ENCODE results near the gene TEKT2. TPM values are rescaled to one million over a fixed set of nuclear protein-coding genes. Genes with fewer than 3 reads are reported as not detected.

The TEKT2 gene, protein sequence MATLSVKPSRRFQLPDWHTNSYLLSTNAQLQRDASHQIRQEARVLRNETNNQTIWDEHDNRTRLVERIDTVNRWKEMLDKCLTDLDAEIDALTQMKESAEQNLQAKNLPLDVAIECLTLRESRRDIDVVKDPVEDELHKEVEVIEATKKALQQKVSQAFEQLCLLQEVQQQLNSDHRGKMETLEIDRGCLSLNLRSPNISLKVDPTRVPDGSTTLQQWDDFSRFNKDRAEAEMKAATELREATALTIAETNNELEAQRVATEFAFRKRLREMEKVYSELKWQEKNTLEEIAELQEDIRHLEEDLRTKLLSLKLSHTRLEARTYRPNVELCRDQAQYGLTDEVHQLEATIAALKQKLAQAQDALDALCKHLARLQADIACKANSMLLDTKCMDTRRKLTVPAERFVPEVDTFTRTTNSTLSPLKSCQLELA
- not detected in 2 replicates for total RNA-seq

DNA sequence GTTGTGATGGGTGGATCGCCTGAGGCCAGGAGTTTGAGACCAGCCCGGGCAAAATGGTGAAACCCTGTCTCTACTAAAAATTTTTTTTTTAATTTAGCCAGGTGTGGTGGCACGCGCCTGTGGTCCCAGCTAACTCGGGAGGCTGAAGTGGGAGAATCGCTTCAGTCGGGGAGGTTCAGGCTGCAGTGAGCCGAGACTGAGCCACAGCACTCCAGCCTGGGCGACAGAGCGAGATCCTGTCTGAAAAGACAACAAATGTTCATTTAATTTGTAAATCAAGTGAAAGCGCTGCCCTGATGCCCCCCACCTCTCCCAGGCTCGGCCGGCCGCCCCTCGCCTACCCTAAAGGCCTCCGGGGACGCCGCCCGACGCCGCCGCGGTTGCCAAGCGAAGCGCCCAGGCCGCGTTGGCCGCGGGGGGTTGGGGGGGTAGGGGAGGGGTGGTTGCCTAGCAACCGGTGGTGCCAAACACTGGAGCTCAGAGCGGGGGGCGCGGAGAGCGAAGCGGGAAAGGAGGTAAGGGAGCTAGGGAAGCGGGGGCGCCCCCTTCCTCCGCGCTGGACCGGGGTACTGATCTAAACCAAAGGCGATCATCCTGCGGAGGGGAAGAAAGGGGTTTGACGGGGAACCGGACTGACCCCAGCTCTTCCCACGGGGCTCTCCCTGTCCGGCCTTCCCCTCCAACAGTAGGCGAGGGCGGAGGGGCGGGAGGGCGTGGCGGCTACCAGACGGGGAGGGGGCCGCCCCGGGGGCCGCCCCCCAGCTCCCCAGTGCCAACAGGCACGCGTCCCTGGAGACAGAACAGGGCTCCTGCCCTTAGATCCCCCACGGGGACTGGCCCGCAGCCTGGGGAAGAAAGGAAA lies at the start of gene TEKT2:
TSS of gene TEKT2 (plus strand) at position 460 of the 862 bp plus-strand sequence. CDS start 828 bp downstream, outside the sequence.
- H3K4me3 Mint-ChIP-seq: peak within 1 kb of the TSS; percentile 44
- no peaks in the 10 kb centered on the region for H3K36me3 Mint-ChIP-seq (ENCODE audit: low read depth)
- no peak for ATAC-seq (ENCODE audit: low read depth)
- POLR2A ChIA-PET: interaction anchor here (0.6 kb wide), 1 partner anchor 513 kb away, joined by 3 read pairs; no protein-coding TSS in a partner anchor
- no peak within 1 kb of the TSS for H3K27ac Mint-ChIP-seq
- CTCF ChIA-PET: no interaction called here
- H3K9me3 Mint-ChIP-seq: no peaks in the 10 kb centered on the region
- peaks cover 33% of the 10 kb centered on the region for H3K27me3 Mint-ChIP-seq
- H3K4me1 Mint-ChIP-seq: peaks cover 2% of the 10 kb centered on the region
- intact Hi-C loops (cut with micrococcal nuclease): loop anchor here (10.0 kb wide), 1 partner anchor 229 kb away; no protein-coding TSS in a partner anchor
- no peak for DNase-seq
- TF ChIP-seq, protein P1, sequence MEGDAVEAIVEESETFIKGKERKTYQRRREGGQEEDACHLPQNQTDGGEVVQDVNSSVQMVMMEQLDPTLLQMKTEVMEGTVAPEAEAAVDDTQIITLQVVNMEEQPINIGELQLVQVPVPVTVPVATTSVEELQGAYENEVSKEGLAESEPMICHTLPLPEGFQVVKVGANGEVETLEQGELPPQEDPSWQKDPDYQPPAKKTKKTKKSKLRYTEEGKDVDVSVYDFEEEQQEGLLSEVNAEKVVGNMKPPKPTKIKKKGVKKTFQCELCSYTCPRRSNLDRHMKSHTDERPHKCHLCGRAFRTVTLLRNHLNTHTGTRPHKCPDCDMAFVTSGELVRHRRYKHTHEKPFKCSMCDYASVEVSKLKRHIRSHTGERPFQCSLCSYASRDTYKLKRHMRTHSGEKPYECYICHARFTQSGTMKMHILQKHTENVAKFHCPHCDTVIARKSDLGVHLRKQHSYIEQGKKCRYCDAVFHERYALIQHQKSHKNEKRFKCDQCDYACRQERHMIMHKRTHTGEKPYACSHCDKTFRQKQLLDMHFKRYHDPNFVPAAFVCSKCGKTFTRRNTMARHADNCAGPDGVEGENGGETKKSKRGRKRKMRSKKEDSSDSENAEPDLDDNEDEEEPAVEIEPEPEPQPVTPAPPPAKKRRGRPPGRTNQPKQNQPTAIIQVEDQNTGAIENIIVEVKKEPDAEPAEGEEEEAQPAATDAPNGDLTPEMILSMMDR (IDR thresholded peaks at IDR 0.05): no peak

DNA sequence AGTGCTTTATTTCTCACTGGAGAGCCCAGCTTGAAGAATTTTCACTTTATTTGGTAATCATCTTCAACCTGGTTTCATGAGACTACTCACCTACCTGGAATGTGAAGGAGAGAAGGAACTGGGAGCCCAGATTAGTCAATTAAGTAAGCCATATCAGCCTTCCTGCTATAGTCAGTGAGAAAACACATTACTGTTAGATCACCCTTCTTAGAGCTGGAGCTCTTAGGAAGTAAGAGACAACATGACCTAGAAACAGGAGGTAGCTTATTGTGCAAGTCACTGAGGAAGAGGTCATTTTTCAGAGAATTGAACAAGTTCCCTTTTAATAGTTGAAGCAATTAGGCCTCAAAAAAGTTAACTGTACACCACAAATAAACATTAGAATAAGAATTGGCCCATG lies 49.2 kb upstream of the TEKT2 start:
- H3K4me3 Mint-ChIP-seq: no peak overlapping the region
- ChIA-PET POLR2A (no interaction called here), CTCF (no interaction called here)
- H3K9me3 Mint-ChIP-seq: no peaks in the 10 kb centered on the region
- no peaks in the 10 kb centered on the region for H3K27me3 Mint-ChIP-seq
- TF ChIP-seq, protein P1 (IDR thresholded peaks at IDR 0.05): no peak
- H3K36me3 Mint-ChIP-seq (ENCODE audit: low read depth): peaks cover 53% of the 10 kb centered on the region
- no peaks in the 10 kb centered on the region for H3K4me1 Mint-ChIP-seq
- no peak overlapping the region for H3K27ac Mint-ChIP-seq
- no peak for ATAC-seq (ENCODE audit: low read depth)
- no peak for DNase-seq
- intact Hi-C loops (cut with micrococcal nuclease): no loop called here

DNA sequence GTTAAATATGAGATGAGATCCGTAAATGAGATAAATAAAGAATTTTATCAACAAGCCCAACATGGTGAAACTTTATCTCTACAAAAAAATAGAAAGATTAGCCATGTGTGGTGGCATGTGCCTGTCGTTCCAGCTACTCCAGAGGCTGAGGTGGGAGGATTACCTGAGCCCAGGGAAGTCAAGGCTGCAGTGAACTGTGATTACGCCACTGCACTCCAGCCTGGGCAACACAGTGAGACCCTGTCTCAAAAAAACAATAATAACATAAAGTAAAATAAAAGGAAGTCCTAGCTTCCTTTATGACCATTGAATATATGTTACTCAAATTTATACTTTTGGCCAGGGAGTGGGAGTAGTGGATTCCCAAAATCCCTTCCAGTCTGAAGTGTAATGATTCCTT lies 48.7 kb upstream of the TEKT2 start:
- DNase-seq: no peak
- H3K36me3 Mint-ChIP-seq (ENCODE audit: low read depth): peaks cover 57% of the 10 kb centered on the region
- ChIA-PET POLR2A (no interaction called here), CTCF (no interaction called here)
- no peak overlapping the region for H3K4me3 Mint-ChIP-seq
- H3K9me3 Mint-ChIP-seq: no peaks in the 10 kb centered on the region
- TF ChIP-seq, protein P1 (IDR thresholded peaks at IDR 0.05): no peak
- intact Hi-C loops (cut with micrococcal nuclease): no loop called here
- H3K27me3 Mint-ChIP-seq: no peaks in the 10 kb centered on the region
- no peaks in the 10 kb centered on the region for H3K4me1 Mint-ChIP-seq
- ATAC-seq (ENCODE audit: low read depth): no peak
- H3K27ac Mint-ChIP-seq: no peak overlapping the region

DNA sequence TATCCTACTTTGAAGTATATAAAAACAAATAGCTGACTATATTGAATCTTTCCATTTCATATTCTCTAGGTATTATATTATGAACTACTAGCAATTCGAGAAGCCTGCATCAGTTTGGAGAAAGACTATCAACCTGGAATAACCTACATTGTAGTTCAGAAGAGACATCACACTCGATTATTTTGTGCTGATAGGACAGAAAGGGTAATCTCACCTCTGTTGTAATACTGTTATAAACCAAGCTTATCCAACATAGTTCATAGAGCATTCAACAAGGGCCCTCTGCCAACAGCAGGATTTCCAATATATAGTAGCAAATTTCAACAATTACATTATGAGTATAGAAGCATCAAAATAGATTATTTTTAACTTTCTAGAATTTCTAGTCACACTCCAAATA lies 43.7 kb upstream of the TEKT2 start:
- peaks cover 56% of the 10 kb centered on the region for H3K36me3 Mint-ChIP-seq (ENCODE audit: low read depth)

More for the DNA sequence above, 43.7 kb upstream of the TEKT2 start:
- Mint-ChIP-seq H3K4me1 (no peaks in the 10 kb centered on the region), H3K9me3 (no peaks in the 10 kb centered on the region), H3K27me3 (no peaks in the 10 kb centered on the region), H3K27ac (no peak overlapping the region), H3K4me3 (no peak overlapping the region)
- ChIA-PET CTCF (no interaction called here), POLR2A (no interaction called here)
- TF ChIP-seq, protein P1 (IDR thresholded peaks at IDR 0.05): no peak
- intact Hi-C loops (cut with micrococcal nuclease): no loop called here
- DNase-seq (no peak), ATAC-seq (ENCODE audit: low read depth) (no peak)

All from activated B cell treated with CpG ODN at 0.5 μM for 24 hours (primary cell).